ENCODE data around the gene ZNRF2.

DNA sequence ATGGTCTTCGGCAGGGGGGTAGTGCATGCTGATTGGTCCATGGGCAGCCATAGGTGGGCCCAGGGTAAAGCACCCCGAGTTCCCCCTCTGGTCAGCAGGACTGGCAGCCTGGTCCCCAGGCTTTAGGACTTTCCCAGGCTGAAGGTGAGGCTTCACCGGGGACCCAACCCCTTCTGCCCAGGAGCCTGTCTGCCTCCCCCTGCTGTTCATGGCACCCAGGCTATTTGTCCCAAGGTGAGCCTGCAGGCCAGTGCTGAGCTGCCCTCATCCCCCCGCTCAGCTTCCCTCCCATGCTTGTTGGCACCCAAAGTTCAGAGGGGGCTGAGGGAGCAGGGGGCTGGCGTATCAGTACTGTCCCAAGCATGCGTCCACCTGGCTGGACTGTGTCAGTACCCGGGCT lies 38.5 kb upstream of the ZNRF2 start:
- TF ChIP-seq CTCF (IDR thresholded peaks at IDR 0.05): no peak
- TF ChIP-seq, protein P1, sequence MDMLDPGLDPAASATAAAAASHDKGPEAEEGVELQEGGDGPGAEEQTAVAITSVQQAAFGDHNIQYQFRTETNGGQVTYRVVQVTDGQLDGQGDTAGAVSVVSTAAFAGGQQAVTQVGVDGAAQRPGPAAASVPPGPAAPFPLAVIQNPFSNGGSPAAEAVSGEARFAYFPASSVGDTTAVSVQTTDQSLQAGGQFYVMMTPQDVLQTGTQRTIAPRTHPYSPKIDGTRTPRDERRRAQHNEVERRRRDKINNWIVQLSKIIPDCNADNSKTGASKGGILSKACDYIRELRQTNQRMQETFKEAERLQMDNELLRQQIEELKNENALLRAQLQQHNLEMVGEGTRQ (IDR thresholded peaks at IDR 0.05; ENCODE audit: borderline replicate concordance, low read depth, low read length): no peak
- TF ChIP-seq JUND (IDR thresholded peaks at IDR 0.05): no peak
- TF ChIP-seq EP300 (IDR thresholded peaks at IDR 0.05; ENCODE audit: borderline replicate concordance in 1 of 2, low read depth in 1 of 2, low read length in 1 of 2): no peak
- TF ChIP-seq, protein P2, sequence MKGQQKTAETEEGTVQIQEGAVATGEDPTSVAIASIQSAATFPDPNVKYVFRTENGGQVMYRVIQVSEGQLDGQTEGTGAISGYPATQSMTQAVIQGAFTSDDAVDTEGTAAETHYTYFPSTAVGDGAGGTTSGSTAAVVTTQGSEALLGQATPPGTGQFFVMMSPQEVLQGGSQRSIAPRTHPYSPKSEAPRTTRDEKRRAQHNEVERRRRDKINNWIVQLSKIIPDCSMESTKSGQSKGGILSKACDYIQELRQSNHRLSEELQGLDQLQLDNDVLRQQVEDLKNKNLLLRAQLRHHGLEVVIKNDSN (IDR thresholded peaks at IDR 0.05; ENCODE audit: borderline replicate concordance, low read depth): no peak
- TF ChIP-seq POLR2AphosphoS5 (IDR thresholded peaks at IDR 0.05; ENCODE audit: low read depth, low read length): no peak
- TF ChIP-seq EZH2phosphoT487 (IDR thresholded peaks at IDR 0.05; ENCODE audit: borderline replicate concordance, low read depth): no peak
- TF ChIP-seq SIN3A (IDR thresholded peaks at IDR 0.05; ENCODE audit: borderline replicate concordance, low read depth, low read length): no peak
- TF ChIP-seq, protein P3, sequence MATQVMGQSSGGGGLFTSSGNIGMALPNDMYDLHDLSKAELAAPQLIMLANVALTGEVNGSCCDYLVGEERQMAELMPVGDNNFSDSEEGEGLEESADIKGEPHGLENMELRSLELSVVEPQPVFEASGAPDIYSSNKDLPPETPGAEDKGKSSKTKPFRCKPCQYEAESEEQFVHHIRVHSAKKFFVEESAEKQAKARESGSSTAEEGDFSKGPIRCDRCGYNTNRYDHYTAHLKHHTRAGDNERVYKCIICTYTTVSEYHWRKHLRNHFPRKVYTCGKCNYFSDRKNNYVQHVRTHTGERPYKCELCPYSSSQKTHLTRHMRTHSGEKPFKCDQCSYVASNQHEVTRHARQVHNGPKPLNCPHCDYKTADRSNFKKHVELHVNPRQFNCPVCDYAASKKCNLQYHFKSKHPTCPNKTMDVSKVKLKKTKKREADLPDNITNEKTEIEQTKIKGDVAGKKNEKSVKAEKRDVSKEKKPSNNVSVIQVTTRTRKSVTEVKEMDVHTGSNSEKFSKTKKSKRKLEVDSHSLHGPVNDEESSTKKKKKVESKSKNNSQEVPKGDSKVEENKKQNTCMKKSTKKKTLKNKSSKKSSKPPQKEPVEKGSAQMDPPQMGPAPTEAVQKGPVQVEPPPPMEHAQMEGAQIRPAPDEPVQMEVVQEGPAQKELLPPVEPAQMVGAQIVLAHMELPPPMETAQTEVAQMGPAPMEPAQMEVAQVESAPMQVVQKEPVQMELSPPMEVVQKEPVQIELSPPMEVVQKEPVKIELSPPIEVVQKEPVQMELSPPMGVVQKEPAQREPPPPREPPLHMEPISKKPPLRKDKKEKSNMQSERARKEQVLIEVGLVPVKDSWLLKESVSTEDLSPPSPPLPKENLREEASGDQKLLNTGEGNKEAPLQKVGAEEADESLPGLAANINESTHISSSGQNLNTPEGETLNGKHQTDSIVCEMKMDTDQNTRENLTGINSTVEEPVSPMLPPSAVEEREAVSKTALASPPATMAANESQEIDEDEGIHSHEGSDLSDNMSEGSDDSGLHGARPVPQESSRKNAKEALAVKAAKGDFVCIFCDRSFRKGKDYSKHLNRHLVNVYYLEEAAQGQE (IDR thresholded peaks at IDR 0.05; ENCODE audit: low read depth, low read length): no peak
